ENCODE results near the gene MAST2. TPM values are rescaled to one million over a fixed set of nuclear protein-coding genes. Genes with fewer than 3 reads are reported as not detected.

Gene MAST2
- total and polyA plus RNA-seq, 11 donors = 56.8 to 123 (median 79.7) TPM

- H3K4me1 ChIP-seq = peaks cover 0 to 43% (median 19%) of the 10 kb centered on the region in 12 donors
Measured at GRCh38 chr1:46030074-46030870, 226.9 kb downstream of the MAST2 start.

GRCh38 chr1:46030876-46031660 is 227.7 kb downstream of the MAST2 start:
- no peak for DNase-seq
- no peaks in the 10 kb centered on the region for H3K9me3 ChIP-seq

More at GRCh38 chr1:46030074-46030870, 226.9 kb downstream of the MAST2 start:
- Histone ChIP-seq H3K27me3 (no peaks in the 10 kb centered on the region), H3K36me3 (peaks cover 0 to 59% (median 49%) of the 10 kb centered on the region in 9 donors), H3K9me3 (no peaks in the 10 kb centered on the region), H3K27ac (peak overlapping the region in 3 of 12 donors; percentile 41 to 94 (median 86)), H3K4me3 (no peak overlapping the region)
- TF ChIP-seq CTCF (IDR thresholded peaks at IDR 0.05) (no peak), POLR2A (IDR thresholded peaks at IDR 0.05) (no peak)
- ATAC-seq = no peak
- DNase-seq = no peak
- WGBS, 4 donors = 96 to 98% (median 97%) methylated on average over 17 to 18 of the region's 18 CpGs
- intact Hi-C loops (cut with DNase I) = loop anchor here in 1 of 10 donors (10.0 kb wide), 1 partner anchor 315 kb away; the partner anchor contains the start of gene NSUN4

GRCh38 chr1:46034601-46035516 is 231.4 kb downstream of the MAST2 start:
- no peaks in the 10 kb centered on the region for H3K9me3 ChIP-seq
- intact Hi-C loops (cut with DNase I) = loop anchor here in 7 of 10 donors (5.0 to 10.0 kb wide), 3 partner anchors 97 to 310 kb away; partner anchors contain the start of genes PIK3R3 (in 5 of the 7) and NSUN4 (in 1 of the 7)
- peak in 2 of 4 donors; percentile 0 to 1 for ATAC-seq

More at GRCh38 chr1:46030876-46031660, 227.7 kb downstream of the MAST2 start:
- no peaks in the 10 kb centered on the region for H3K27me3 ChIP-seq
- 76 to 85% (median 84%) methylated on average over 19 to 26 of the region's 26 CpGs for WGBS, 4 donors
- TF ChIP-seq POLR2A (IDR thresholded peaks at IDR 0.05) (no peak), CTCF (IDR thresholded peaks at IDR 0.05) (no peak)
- peaks cover 0 to 40% (median 17%) of the 10 kb centered on the region in 12 donors for H3K4me1 ChIP-seq
- intact Hi-C loops (cut with DNase I) = loop anchor here in 1 of 10 donors (10.0 kb wide), 1 partner anchor 314 kb away; the partner anchor contains the start of gene NSUN4
- no peak for ATAC-seq
- peak overlapping the region in 5 of 12 donors; percentile 18 to 94 (median 43) for H3K27ac ChIP-seq
- H3K36me3 ChIP-seq = peaks cover 0 to 65% (median 54%) of the 10 kb centered on the region in 9 donors
- H3K4me3 ChIP-seq = no peak overlapping the region

More at GRCh38 chr1:46034601-46035516, 231.4 kb downstream of the MAST2 start:
- 73 to 85% (median 84%) methylated on average over 24 to 27 of the region's 27 CpGs for WGBS, 4 donors
- Histone ChIP-seq H3K4me3 (no peak overlapping the region), H3K27me3 (no peaks in the 10 kb centered on the region), H3K4me1 (peaks cover 5 to 44% (median 20%) of the 10 kb centered on the region in 12 donors), H3K27ac (peak overlapping the region in 2 of 12 donors; percentile 29 to 30), H3K36me3 (peaks cover 0 to 49% (median 41%) of the 10 kb centered on the region in 9 donors)
- TF ChIP-seq POLR2A (IDR thresholded peaks at IDR 0.05) (no peak), CTCF (IDR thresholded peaks at IDR 0.05) (peak in 1 of 12 donors; percentile 9)
- peak in 2 of 5 donors; percentile 46 to 68 for DNase-seq

Data from heart left ventricle (tissue), 16 donors.